Measurements from ENCODE around the gene GPR68.

Gene GPR68

GRCh38 chr14:91216731-91217226, 27.7 kb downstream of the GPR68 start:
- no peaks in the 10 kb centered on the region for H3K4me1 Mint-ChIP-seq
- no peaks in the 10 kb centered on the region for H3K27me3 Mint-ChIP-seq (ENCODE audit: low read depth)
- H3K4me3 Mint-ChIP-seq, result no peak overlapping the region
- no peaks in the 10 kb centered on the region for H3K9me3 Mint-ChIP-seq
- no peak overlapping the region for H3K27ac Mint-ChIP-seq
- peaks cover 47% of the 10 kb centered on the region for H3K36me3 Mint-ChIP-seq (ENCODE audit: low read depth)
- TF ChIP-seq CTCF (IDR thresholded peaks at IDR 0.05; ENCODE audit: unreplicated experiment in 3 of 3), result no peak

GRCh38 chr14:91215381-91215780, 29.1 kb downstream of the GPR68 start:
- no peak for TF ChIP-seq CTCF (IDR thresholded peaks at IDR 0.05; ENCODE audit: unreplicated experiment in 3 of 3)
- Mint-ChIP-seq H3K4me1 (no peaks in the 10 kb centered on the region), H3K36me3 (ENCODE audit: low read depth) (peaks cover 53% of the 10 kb centered on the region), H3K27me3 (ENCODE audit: low read depth) (no peaks in the 10 kb centered on the region), H3K4me3 (no peak overlapping the region), H3K27ac (no peak overlapping the region), H3K9me3 (peaks cover 2% of the 10 kb centered on the region)

GRCh38 chr14:91214306-91214705, 30.2 kb downstream of the GPR68 start:
- Mint-ChIP-seq H3K36me3 (ENCODE audit: low read depth) (peaks cover 59% of the 10 kb centered on the region), H3K4me1 (no peaks in the 10 kb centered on the region), H3K27ac (no peak overlapping the region), H3K27me3 (ENCODE audit: low read depth) (no peaks in the 10 kb centered on the region), H3K4me3 (no peak overlapping the region), H3K9me3 (peaks cover 5% of the 10 kb centered on the region)
- TF ChIP-seq CTCF (IDR thresholded peaks at IDR 0.05; ENCODE audit: unreplicated experiment in 3 of 3), result no peak

- Mint-ChIP-seq H3K4me3 (no peak overlapping the region), H3K4me1 (no peaks in the 10 kb centered on the region), H3K27me3 (ENCODE audit: low read depth) (no peaks in the 10 kb centered on the region), H3K36me3 (ENCODE audit: low read depth) (peaks cover 69% of the 10 kb centered on the region), H3K9me3 (peaks cover 7% of the 10 kb centered on the region), H3K27ac (no peak overlapping the region)
- no peak for TF ChIP-seq CTCF (IDR thresholded peaks at IDR 0.05; ENCODE audit: unreplicated experiment in 3 of 3)
Measured at GRCh38 chr14:91211017-91211416, 33.5 kb downstream of the GPR68 start.

- H3K36me3 Mint-ChIP-seq (ENCODE audit: low read depth), result peaks cover 71% of the 10 kb centered on the region
- H3K4me3 Mint-ChIP-seq, result no peak overlapping the region
- H3K27ac Mint-ChIP-seq, result no peak overlapping the region
- TF ChIP-seq CTCF (IDR thresholded peaks at IDR 0.05; ENCODE audit: unreplicated experiment in 3 of 3), result no peak
- peaks cover 7% of the 10 kb centered on the region for H3K9me3 Mint-ChIP-seq
- H3K27me3 Mint-ChIP-seq (ENCODE audit: low read depth), result no peaks in the 10 kb centered on the region
- H3K4me1 Mint-ChIP-seq, result no peaks in the 10 kb centered on the region
Measured at GRCh38 chr14:91207008-91207407, 37.5 kb downstream of the GPR68 start.

- Mint-ChIP-seq H3K9me3 (peaks cover 5% of the 10 kb centered on the region), H3K27ac (no peak overlapping the region), H3K36me3 (ENCODE audit: low read depth) (peaks cover 65% of the 10 kb centered on the region), H3K4me3 (no peak overlapping the region), H3K4me1 (no peaks in the 10 kb centered on the region), H3K27me3 (ENCODE audit: low read depth) (no peaks in the 10 kb centered on the region)
- no peak for TF ChIP-seq CTCF (IDR thresholded peaks at IDR 0.05; ENCODE audit: unreplicated experiment in 3 of 3)
Measured at GRCh38 chr14:91205459-91205858, 39.0 kb downstream of the GPR68 start.
